Measurements from ENCODE around the gene STX8.
A peak's percentile ranks its signal among the peaks of the same experiment; 100 is the strongest.

DNA sequence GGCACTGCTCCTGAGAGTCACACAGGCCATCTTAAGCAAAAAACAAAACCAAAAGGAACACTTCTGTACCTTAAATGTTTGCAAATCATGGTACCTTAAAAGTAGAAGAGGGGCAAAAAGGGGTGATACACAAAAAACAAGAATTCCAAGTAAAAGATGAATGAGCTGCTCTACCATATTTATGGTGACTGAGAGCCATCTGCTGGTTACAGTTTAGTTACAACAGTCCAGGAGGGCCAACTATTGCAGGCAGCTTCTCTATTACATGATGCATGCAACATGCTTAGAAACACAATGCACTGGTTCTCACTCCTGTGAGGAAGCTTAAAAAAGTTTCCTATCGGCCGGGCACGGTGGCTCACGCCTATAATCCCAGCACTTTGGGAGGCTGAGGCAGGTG lies 53.5 kb downstream of the STX8 start:
- TF ChIP-seq CTCF (IDR thresholded peaks at IDR 0.05) (peak; percentile 37 to 76 (median 54)), POLR2A (IDR thresholded peaks at IDR 0.05) (no peak)
